ENCODE measurements around the gene KRT13. TPM values are rescaled to one million over a fixed set of nuclear protein-coding genes. Genes with fewer than 3 reads are reported as not detected.

Gene KRT13
- total and polyA plus RNA-seq, 2 donors (not counting 3 experiments of a cell fraction or from before 2014, with no cell fraction given), result not detected

DNA sequence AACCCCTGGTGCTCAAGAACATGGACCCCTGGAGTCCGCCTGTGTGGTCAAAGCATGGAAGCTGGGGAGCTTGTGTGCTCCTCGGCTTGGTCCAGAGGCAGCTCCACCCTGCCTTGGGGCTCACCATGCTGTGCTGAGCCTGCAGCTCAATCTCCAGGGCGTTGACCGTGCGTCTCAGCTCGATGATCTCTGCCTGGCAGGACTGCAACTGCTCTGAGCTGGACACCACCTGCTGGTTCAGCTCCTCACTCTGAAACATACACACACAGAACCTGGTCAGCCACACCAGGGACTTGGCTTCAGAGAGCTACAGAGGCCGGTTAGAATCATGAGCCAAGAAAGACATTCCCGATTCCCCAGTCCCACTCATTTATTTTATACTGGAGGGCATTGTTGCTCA is 27.2 kb downstream of the KRT13 start:
- Histone ChIP-seq H3K27me3 (ENCODE audit: control insufficient read depth in 2 of 2, insufficient read depth in 2 of 2, low read length in 2 of 2) (peaks cover 3 to 5% of the 10 kb centered on the region in 2 experiments), H3K36me3 (ENCODE audit: control insufficient read depth in 2 of 2, extremely low read depth in 1 of 2, insufficient read depth in 2 of 2, low read length in 2 of 2) (no peaks in the 10 kb centered on the region), H3K4me1 (ENCODE audit: control insufficient read depth, extremely low read depth, insufficient read depth, low read length) (no peaks in the 10 kb centered on the region), H3K4me3 (replicated peaks in 1 of 3; ENCODE audit: insufficient read depth in 1 of 3, low read depth in 1 of 3, low read length in 3 of 3) (no peak overlapping the region), H3K27ac (ENCODE audit: insufficient read depth, low read depth, low read length) (no peak overlapping the region), H3K9me3 (replicated peaks; ENCODE audit: control insufficient read depth, insufficient read depth, low read length) (no peaks in the 10 kb centered on the region), H3K4me2 (ENCODE audit: insufficient read depth, low read length) (no peak overlapping the region), H2AFZ (ENCODE audit: low read depth, low read length) (no peak overlapping the region), H3K79me2 (ENCODE audit: control insufficient read depth, insufficient read depth, low read length) (no peaks in the 10 kb centered on the region), H3K9ac (replicated peaks; ENCODE audit: extremely low read depth, insufficient read depth, low read length) (no peak overlapping the region), H3K9me1 (replicated peaks; ENCODE audit: control insufficient read depth, extremely low read depth, insufficient read depth, low read length) (no peaks in the 10 kb centered on the region), H4K20me1 (replicated peaks; ENCODE audit: control insufficient read depth, extremely low read depth, insufficient read depth, low read length) (no peaks in the 10 kb centered on the region)
- no peak for FAIRE-seq
- intact Hi-C loops (cut with micrococcal nuclease), result loop anchor here (10.0 kb wide), 1 partner anchor 53 kb away; the partner anchor contains the start of gene KRT37
- POLR2A ChIA-PET, result no interaction called here
- no peak for DNase-seq (ENCODE audit: low read depth, low spot score)
- TF ChIP-seq, protein P1, sequence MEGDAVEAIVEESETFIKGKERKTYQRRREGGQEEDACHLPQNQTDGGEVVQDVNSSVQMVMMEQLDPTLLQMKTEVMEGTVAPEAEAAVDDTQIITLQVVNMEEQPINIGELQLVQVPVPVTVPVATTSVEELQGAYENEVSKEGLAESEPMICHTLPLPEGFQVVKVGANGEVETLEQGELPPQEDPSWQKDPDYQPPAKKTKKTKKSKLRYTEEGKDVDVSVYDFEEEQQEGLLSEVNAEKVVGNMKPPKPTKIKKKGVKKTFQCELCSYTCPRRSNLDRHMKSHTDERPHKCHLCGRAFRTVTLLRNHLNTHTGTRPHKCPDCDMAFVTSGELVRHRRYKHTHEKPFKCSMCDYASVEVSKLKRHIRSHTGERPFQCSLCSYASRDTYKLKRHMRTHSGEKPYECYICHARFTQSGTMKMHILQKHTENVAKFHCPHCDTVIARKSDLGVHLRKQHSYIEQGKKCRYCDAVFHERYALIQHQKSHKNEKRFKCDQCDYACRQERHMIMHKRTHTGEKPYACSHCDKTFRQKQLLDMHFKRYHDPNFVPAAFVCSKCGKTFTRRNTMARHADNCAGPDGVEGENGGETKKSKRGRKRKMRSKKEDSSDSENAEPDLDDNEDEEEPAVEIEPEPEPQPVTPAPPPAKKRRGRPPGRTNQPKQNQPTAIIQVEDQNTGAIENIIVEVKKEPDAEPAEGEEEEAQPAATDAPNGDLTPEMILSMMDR (IDR thresholded peaks at IDR 0.05; ENCODE audit: extremely low read depth in 1 of 2, insufficient read depth in 1 of 2, low read depth in 1 of 2, low read length in 2 of 2), result no peak
- TF ChIP-seq GATA2 (IDR thresholded peaks at IDR 0.05; ENCODE audit: insufficient read depth, insufficient read length, low read depth, low read length) (no peak), EZH2 (IDR thresholded peaks at IDR 0.05; ENCODE audit: borderline replicate concordance, low read depth, low read length, severe bottlenecking) (no peak), MYC (IDR thresholded peaks at IDR 0.05; ENCODE audit: low read depth, low read length) (no peak), POLR2AphosphoS5 (IDR thresholded peaks at IDR 0.05; ENCODE audit: insufficient read depth, low read depth, low read length) (no peak), FOS (IDR thresholded peaks at IDR 0.05; ENCODE audit: borderline replicate concordance, insufficient read depth, low read length) (no peak), JUN (IDR thresholded peaks at IDR 0.05; ENCODE audit: borderline replicate concordance, insufficient read depth, insufficient read length, low read depth) (no peak), POLR2A (IDR thresholded peaks at IDR 0.05; ENCODE audit: low read depth, low read length) (no peak)
- TF ChIP-seq, protein P2, sequence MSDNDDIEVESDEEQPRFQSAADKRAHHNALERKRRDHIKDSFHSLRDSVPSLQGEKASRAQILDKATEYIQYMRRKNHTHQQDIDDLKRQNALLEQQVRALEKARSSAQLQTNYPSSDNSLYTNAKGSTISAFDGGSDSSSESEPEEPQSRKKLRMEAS (IDR thresholded peaks at IDR 0.05; ENCODE audit: insufficient read depth, insufficient read length), result no peak
- no TSS peak for BruUV-seq (replicated peaks)
- dilution Hi-C loops (cut with MboI; ENCODE audit: extremely low pct_ligation_motif_present, low sequenced_read_pairs), result no loop called here
- CTCF ChIA-PET, result interaction anchor here (0.8 to 1.2 kb wide), 3 partner anchors 9 to 184 kb away, joined by 3 to 6 read pairs (median 4); no protein-coding TSS in a partner anchor
